T47D (cell line): ENCODE data around the gene TSPEAR.
"Not testable (repeated sequence)": the region's sequence is repeated elsewhere in the genome, so short reads cannot be mapped to it uniquely, and the experiment has no call there.

Source experiments
- DNase-seq, 2 experiments: peaks; one replicate each; pipeline versions ENCODE4 v3.0.0 to v3.0.0-alpha.2; 2011 to 2012; ENCODE audit warnings: low read depth in 1 of 2, low spot score in 1 of 2
- JUND ChIP-seq: IDR thresholded peaks from 2 replicates; pipeline ENCODE4 v1.6.1; 2012; ENCODE audit warnings: low read depth
- in situ Hi-C: cut with HindIII; loops from 2 replicates; pipeline ENCODE4 v1.10.0; 2016; ENCODE audit warnings: low sequenced_read_pairs, low pct_unique_long_range_greater_than_20kb

The TSPEAR gene

GRCh38 chr21:44692798-44693512 is 18.4 kb downstream of the TSPEAR start:
- no peak for TF ChIP-seq JUND
- in situ Hi-C loops = no loop called here
- no peak for DNase-seq

- in situ Hi-C loops = no loop called here
- no peak for TF ChIP-seq JUND
Measured at GRCh38 chr21:44691686-44692085, 19.7 kb downstream of the TSPEAR start.

GRCh38 chr21:44689740-44690139 is 21.6 kb downstream of the TSPEAR start:
- DNase-seq, in situ Hi-C loops: not testable (repeated sequence)

More at GRCh38 chr21:44691686-44692085, 19.7 kb downstream of the TSPEAR start:
- no peak for DNase-seq

GRCh38 chr21:44687671-44688070 is 23.7 kb downstream of the TSPEAR start:
- no peak for TF ChIP-seq JUND
- no peak for DNase-seq
- in situ Hi-C loops = no loop called here

- DNase-seq = no peak
- no peak for TF ChIP-seq JUND
- in situ Hi-C loops = no loop called here
Measured at GRCh38 chr21:44686843-44687561, 24.4 kb downstream of the TSPEAR start.

GRCh38 chr21:44686000-44686781 is 25.2 kb downstream of the TSPEAR start:
- in situ Hi-C loops = no loop called here
- no peak for DNase-seq
- TF ChIP-seq JUND = no peak

GRCh38 chr21:44685050-44685449 is 26.3 kb downstream of the TSPEAR start:
- DNase-seq, in situ Hi-C loops: not testable (repeated sequence)

- TF ChIP-seq JUND = no peak
- DNase-seq = no peak
- in situ Hi-C loops = no loop called here
Measured at GRCh38 chr21:44684483-44684882, 26.9 kb downstream of the TSPEAR start.

- TF ChIP-seq JUND = no peak
- in situ Hi-C loops = no loop called here
Measured at GRCh38 chr21:44684077-44684476, 27.3 kb downstream of the TSPEAR start.

GRCh38 chr21:44682580-44683151 is 28.7 kb downstream of the TSPEAR start:
- no peak for DNase-seq
- in situ Hi-C loops = no loop called here
- no peak for TF ChIP-seq JUND

More at GRCh38 chr21:44684077-44684476, 27.3 kb downstream of the TSPEAR start:
- DNase-seq = no peak

- in situ Hi-C loops = no loop called here
- no peak for TF ChIP-seq JUND
- DNase-seq = no peak
Measured at GRCh38 chr21:44681861-44682579, 29.4 kb downstream of the TSPEAR start, which contains the start of gene KRTAP12-1. KRTAP12-1 (minus strand) TSS chr21:44682163; CDS start chr21:44682123, 40 bp downstream.

- in situ Hi-C loops = no loop called here
- no peak for TF ChIP-seq JUND
- no peak for DNase-seq
Measured at GRCh38 chr21:44681152-44681551, 30.2 kb downstream of the TSPEAR start.
